K562 (cell line): ENCODE results near the gene HMCN1. TPM values are rescaled to one million over a fixed set of nuclear protein-coding genes. Genes with fewer than 3 reads are reported as not detected.

Experiments used
- ATAC-seq: fragments of 200-7000 bp; cut with Tn5 transposase; 3 replicates; pipeline ENCODE4 v1.9.1; 2020; ENCODE audit warnings: moderate library complexity
- BruUV-seq: library from RNA; stranded (reverse); fragments of 400-500 nt; replicated peaks from 2 replicates; lab custom pipeline; 2021; lab: Mats Ljungman, UMichigan
- CTCF ChIA-PET: fragments of 300-600 bp; formaldehyde crosslinking; extraction: SDS; loops from one replicate; lab custom pipeline; 2021; ENCODE audit warnings: low intra/inter-chr PET ratio; lab: Yijun Ruan, JAX
- POLR2A ChIA-PET: fragments of 300-600, 350-650 bp; sonication (Branson Sonifier 250); formaldehyde crosslinking; extraction: SDS; loops from one replicate; lab custom pipeline; 2021; ENCODE audit warnings: antibody characterized with exemption, inconsistent platforms; lab: Yijun Ruan, JAX
- DNase-seq, 4 experiments: peaks; one replicate each; pipeline versions ENCODE4 v3.0.0 to v3.0.0-alpha.2; 2011 to 2018; ENCODE audit warnings: low spot score in 3 of 4, mixed read lengths in 3 of 4; ENCODE audit errors: extremely low read depth in 1 of 4
- FAIRE-seq: peaks from 2 replicates; lab custom pipeline; 2011; peaks lifted over from hg19 to GRCh38; lab: Jason Lieb, UNC
- H2AFZ ChIP-seq: 2 replicates; pipeline ENCODE4 v1.6.0; 2011; ENCODE audit warnings: low read depth, low read length, control low read depth, inconsistent platforms
- H3K27ac ChIP-seq: fragments of 200-600 bp; 3 replicates; pipeline ENCODE4 v1.8.0; 2011; ENCODE audit warnings: low read depth, mild to moderate bottlenecking, control low read depth, inconsistent platforms, low read length, moderate library complexity, mixed read lengths; ENCODE audit errors: extremely low read depth
- H3K27me3 ChIP-seq, 2 experiments: fragments of 300-600 bp in 1 of 2; 2 replicates in 1 of 2; 3 replicates in 1 of 2; pipeline versions ENCODE4 v1.6.0 to v1.8.0; 2011; ENCODE audit warnings: inconsistent platforms in 2 of 2, low read length in 2 of 2, mild to moderate bottlenecking in 1 of 2, mixed read lengths in 1 of 2, moderate library complexity in 1 of 2; ENCODE audit not compliant: control insufficient read depth in 2 of 2, insufficient read depth in 2 of 2
- H3K36me3 ChIP-seq: fragments of 300-600 bp; 3 replicates; pipeline ENCODE4 v1.8.0; 2011; ENCODE audit warnings: mild to moderate bottlenecking, low read length, inconsistent platforms; ENCODE audit not compliant: control insufficient read depth, insufficient read depth
- H3K4me1 ChIP-seq, 2 experiments: fragments of 200-600 bp in 1 of 2; replicated peaks in 1 of 2; 2 replicates in 1 of 2; 3 replicates in 1 of 2; pipeline versions ENCODE4 v1.5.1 to v1.8.0; 2011; ENCODE audit warnings: inconsistent platforms in 2 of 2, low read length in 2 of 2, mild to moderate bottlenecking in 1 of 2, mixed read lengths in 1 of 2, moderate library complexity in 1 of 2; ENCODE audit not compliant: control insufficient read depth in 2 of 2, insufficient read depth in 2 of 2
- H3K4me2 ChIP-seq: 2 replicates; pipeline ENCODE4 v1.6.1; 2011; ENCODE audit warnings: low read length, control low read depth, inconsistent platforms, mixed read lengths; ENCODE audit not compliant: insufficient read depth
- H3K4me3 ChIP-seq: fragments of 200-600 bp; sonication (generic), shearing (Covaris generic); 2 replicates; pipeline ENCODE4 v1.5.1; 2016; ENCODE audit warnings: control low read depth, inconsistent platforms
- H3K79me2 ChIP-seq: fragments of 200-600 bp; 3 replicates; pipeline ENCODE4 v1.8.0; 2011; ENCODE audit warnings: low read length, inconsistent platforms; ENCODE audit not compliant: control insufficient read depth, insufficient read depth
- H3K9ac ChIP-seq, 2 experiments: 2 replicates each; pipeline versions ENCODE4 v1.6.0 to v1.6.1; 2011; ENCODE audit warnings: low read depth in 2 of 2, low read length in 2 of 2, control low read depth in 1 of 2, inconsistent platforms in 1 of 2, mild to moderate bottlenecking in 1 of 2, mixed read lengths in 1 of 2; ENCODE audit not compliant: insufficient read depth in 1 of 2
- H3K9me1 ChIP-seq: one replicate; pipeline ENCODE4 v1.6.0; 2011; ENCODE audit warnings: inconsistent platforms, mild to moderate bottlenecking, low read length, moderate library complexity; ENCODE audit not compliant: control insufficient read depth, insufficient read depth
- H3K9me3 ChIP-seq: replicated peaks from 2 replicates; pipeline ENCODE4 v1.5.1; 2011; ENCODE audit warnings: low read depth, low read length, inconsistent platforms; ENCODE audit not compliant: control insufficient read depth, insufficient read depth
- H4K20me1 ChIP-seq: replicated peaks from 2 replicates; pipeline ENCODE4 v1.6.1; 2011; ENCODE audit warnings: low read length, inconsistent platforms, mixed read lengths; ENCODE audit not compliant: control insufficient read depth, insufficient read depth
- ARHGAP35 ChIP-seq: fragments of 450-650 bp; IDR thresholded peaks from 2 replicates; pipeline ENCODE4 v1.6.1; 2018; ENCODE audit not compliant: partially characterized antibody
- CBX5 ChIP-seq: IDR thresholded peaks from 2 replicates; pipeline ENCODE4 v1.6.1; 2014; ENCODE audit warnings: low read depth, borderline replicate concordance
- CBX8 ChIP-seq: fragments of 200-600 bp; sonication (generic); IDR thresholded peaks from 2 replicates; pipeline ENCODE4 v1.6.1; 2012; ENCODE audit warnings: borderline replicate concordance, mixed run types, low read depth, mild to moderate bottlenecking, moderate library complexity, mixed read lengths, low read length, control low read depth, inconsistent platforms; ENCODE audit not compliant: poor library complexity, severe bottlenecking; ENCODE audit errors: extremely low read depth
- HMG20A ChIP-seq: fragments of 450-650 bp; formaldehyde crosslinking; conservative IDR thresholded peaks from 2 replicates; pipeline ENCODE4 v1.4.0; 2020; ENCODE audit warnings: mild to moderate bottlenecking, mixed read lengths
- HNRNPL ChIP-seq: fragments of 200-400 bp; formaldehyde crosslinking; IDR thresholded peaks from 2 replicates; pipeline ENCODE4 v1.6.1; 2017; ENCODE audit warnings: low read depth, mild to moderate bottlenecking, low read length
- HOXB6 ChIP-seq: fragments of 250-450 bp; sonication (Bioruptor Pico); IDR thresholded peaks from 2 replicates; pipeline ENCODE4 v1.5.1; 2022; ENCODE audit warnings: mild to moderate bottlenecking, borderline replicate concordance
- KLF1 ChIP-seq: fragments of 450-650 bp; IDR thresholded peaks from 2 replicates; pipeline ENCODE4 v1.6.1; 2016; ENCODE audit warnings: missing genetic modification characterization, missing compliant biosample characterization
- NCOA2 ChIP-seq, 2 experiments: fragments of 450-650 bp; IDR thresholded peaks; 2 replicates each; pipeline ENCODE4 v1.6.1; 2018; ENCODE audit warnings: mild to moderate bottlenecking in 2 of 2, moderate library complexity in 1 of 2; ENCODE audit not compliant: partially characterized antibody in 2 of 2
- NEUROD1 ChIP-seq: fragments of 150-350 bp; IDR thresholded peaks from 2 replicates; pipeline ENCODE4 v1.6.1; 2014; ENCODE audit warnings: borderline replicate concordance, low read length, low read depth; ENCODE audit not compliant: partially characterized antibody
- SMC3 ChIP-seq: conservative IDR thresholded peaks from 2 replicates; pipeline ENCODE4 v1.6.1; 2011; ENCODE audit warnings: low read depth, low read length, improper control_type of control experiment; ENCODE audit not compliant: insufficient read depth
- SRSF1 ChIP-seq: fragments of 200-400 bp; formaldehyde crosslinking; IDR thresholded peaks from 2 replicates; pipeline ENCODE4 v1.6.1; 2017; ENCODE audit warnings: mild to moderate bottlenecking, low read depth, low read length, moderate library complexity
- WGBS: fragments of 100-300 bp; shearing (Covaris generic); methylation state at CpG from one replicate; pipeline ENCODE4 v1.1.6; 2016; ENCODE audit warnings: low coverage, mixed read lengths; ENCODE audit not compliant: insufficient coverage; ENCODE audit errors: missing lambda C conversion rate; 5-methylcytosine and 5-hydroxymethylcytosine counted together
- in situ Hi-C: fragments of 300-500 bp; cut with MboI; formaldehyde crosslinking; loops from 4 replicates; pipeline ENCODE4 v1.15.0; 2018; ENCODE audit warnings: inconsistent platforms, mixed read lengths
- intact Hi-C: fragments of 100-400 bp; cut with micrococcal nuclease; formaldehyde crosslinking; loops from 2 replicates; pipeline ENCODE4 v1.14.2; 2022
- polyA plus RNA-seq, 8 experiments: library from polyadenylated mRNA; depleted of rRNA in 4 of 8; stranded (reverse) in 5 of 8; unstranded in 3 of 8; fragments of >200 nt; fragmentation: Nextera tagmentation in 2 of 8; fragmentation: Illumina TruSeq in 1 of 8; extraction: Ambion mirVana in 2 of 8; extraction: Trizol in 1 of 8; gene quantifications; 2 replicates each; pipeline versions ENCODE4 v1.2.1 to v1.2.3, GENCODE V29; 2011 to 2014; ENCODE audit warnings: inconsistent platforms in 1 of 8, missing spikeins in 1 of 8
- total RNA-seq, 7 experiments: library from RNA; depleted of rRNA in 6 of 7; stranded (reverse); fragments of >200 nt in 6 of 7; fragmentation: Illumina TruSeq in 2 of 7; extraction: Trizol in 2 of 7; gene quantifications; 2 replicates each; pipeline versions ENCODE4 v1.2.1 to v1.2.3, GENCODE V29; 2011 to 2021; ENCODE audit warnings: low replicate concordance in 1 of 7
- TF ChIP-seq, protein P1 (sequence below): fragments of 200-800 bp; sonication (Bioruptor generic); IDR thresholded peaks from 2 replicates; pipeline ENCODE4 v1.6.1; 2016; ENCODE audit warnings: missing genetic modification characterization, missing compliant biosample characterization

HMCN1 gene
- total and polyA plus RNA-seq, 9 of the 15 experiments (the other 6 are each of a cell fraction or from before 2014, with no cell fraction given), result 0.07 to 0.36 (median 0.21) TPM

DNA sequence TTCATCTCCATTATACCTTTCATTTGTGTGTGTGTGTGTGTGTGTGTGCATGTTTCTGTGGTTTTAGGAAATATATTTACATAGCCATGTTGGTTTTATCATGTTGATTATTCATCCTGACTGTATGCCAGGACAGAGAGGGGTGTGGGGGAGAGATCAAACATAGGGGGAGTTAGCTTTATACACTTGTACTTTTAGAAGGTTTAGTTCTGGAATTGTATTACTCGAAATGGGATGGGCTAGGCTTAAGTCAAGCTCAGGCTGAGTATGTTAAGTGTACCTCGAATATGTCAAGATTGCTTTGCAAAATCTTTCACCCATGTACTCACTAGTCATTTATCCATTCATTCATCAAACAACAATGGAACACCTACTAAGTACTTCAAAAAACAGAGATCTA lies 123.3 kb downstream of the HMCN1 start:
- intact Hi-C loops, result no loop called here
- no peak overlapping the region for H3K9ac ChIP-seq
- no peaks in the 10 kb centered on the region for H3K9me3 ChIP-seq
- no peak for TF ChIP-seq SRSF1
- no peak for TF ChIP-seq NCOA2 (IDR thresholded peaks at IDR 0.05; ENCODE audit: partially characterized antibody in 2 of 2)
- TF ChIP-seq CBX5, result no peak
- no peak for TF ChIP-seq NEUROD1
- TF ChIP-seq HMG20A, result no peak
- no peak for TF ChIP-seq SMC3
- TF ChIP-seq, protein P1, sequence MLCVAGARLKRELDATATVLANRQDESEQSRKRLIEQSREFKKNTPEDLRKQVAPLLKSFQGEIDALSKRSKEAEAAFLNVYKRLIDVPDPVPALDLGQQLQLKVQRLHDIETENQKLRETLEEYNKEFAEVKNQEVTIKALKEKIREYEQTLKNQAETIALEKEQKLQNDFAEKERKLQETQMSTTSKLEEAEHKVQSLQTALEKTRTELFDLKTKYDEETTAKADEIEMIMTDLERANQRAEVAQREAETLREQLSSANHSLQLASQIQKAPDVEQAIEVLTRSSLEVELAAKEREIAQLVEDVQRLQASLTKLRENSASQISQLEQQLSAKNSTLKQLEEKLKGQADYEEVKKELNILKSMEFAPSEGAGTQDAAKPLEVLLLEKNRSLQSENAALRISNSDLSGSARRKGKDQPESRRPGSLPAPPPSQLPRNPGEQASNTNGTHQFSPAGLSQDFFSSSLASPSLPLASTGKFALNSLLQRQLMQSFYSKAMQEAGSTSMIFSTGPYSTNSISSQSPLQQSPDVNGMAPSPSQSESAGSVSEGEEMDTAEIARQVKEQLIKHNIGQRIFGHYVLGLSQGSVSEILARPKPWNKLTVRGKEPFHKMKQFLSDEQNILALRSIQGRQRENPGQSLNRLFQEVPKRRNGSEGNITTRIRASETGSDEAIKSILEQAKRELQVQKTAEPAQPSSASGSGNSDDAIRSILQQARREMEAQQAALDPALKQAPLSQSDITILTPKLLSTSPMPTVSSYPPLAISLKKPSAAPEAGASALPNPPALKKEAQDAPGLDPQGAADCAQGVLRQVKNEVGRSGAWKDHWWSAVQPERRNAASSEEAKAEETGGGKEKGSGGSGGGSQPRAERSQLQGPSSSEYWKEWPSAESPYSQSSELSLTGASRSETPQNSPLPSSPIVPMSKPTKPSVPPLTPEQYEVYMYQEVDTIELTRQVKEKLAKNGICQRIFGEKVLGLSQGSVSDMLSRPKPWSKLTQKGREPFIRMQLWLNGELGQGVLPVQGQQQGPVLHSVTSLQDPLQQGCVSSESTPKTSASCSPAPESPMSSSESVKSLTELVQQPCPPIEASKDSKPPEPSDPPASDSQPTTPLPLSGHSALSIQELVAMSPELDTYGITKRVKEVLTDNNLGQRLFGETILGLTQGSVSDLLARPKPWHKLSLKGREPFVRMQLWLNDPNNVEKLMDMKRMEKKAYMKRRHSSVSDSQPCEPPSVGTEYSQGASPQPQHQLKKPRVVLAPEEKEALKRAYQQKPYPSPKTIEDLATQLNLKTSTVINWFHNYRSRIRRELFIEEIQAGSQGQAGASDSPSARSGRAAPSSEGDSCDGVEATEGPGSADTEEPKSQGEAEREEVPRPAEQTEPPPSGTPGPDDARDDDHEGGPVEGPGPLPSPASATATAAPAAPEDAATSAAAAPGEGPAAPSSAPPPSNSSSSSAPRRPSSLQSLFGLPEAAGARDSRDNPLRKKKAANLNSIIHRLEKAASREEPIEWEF (CRISPR knock-in tag), result no peak
- no peak for TF ChIP-seq KLF1 (tag)
- no peak for TF ChIP-seq HNRNPL
- no peak for TF ChIP-seq CBX8
- no peak for TF ChIP-seq ARHGAP35
- no peak for TF ChIP-seq HOXB6
- TF ChIP-seq, all 486 proteins: peak for 0
- Histone ChIP-seq H3K27me3 (no peaks in the 10 kb centered on the region), H3K9me1 (no peaks in the 10 kb centered on the region), H4K20me1 (no peaks in the 10 kb centered on the region), H3K36me3 (no peaks in the 10 kb centered on the region), H3K79me2 (no peaks in the 10 kb centered on the region), H3K4me1 (peaks cover 0 to 1% of the 10 kb centered on the region in 2 experiments; a peak in 1 of 5 replicates), H3K27ac (no peak overlapping the region), H3K4me3 (no peak overlapping the region), H3K4me2 (no peak overlapping the region), H2AFZ (no peak overlapping the region)
- no peak for DNase-seq
- 0% methylated on average over 2 of the region's 2 CpGs for WGBS
- no peak for ATAC-seq
- in situ Hi-C loops, result no loop called here
- ChIA-PET POLR2A (no interaction called here), CTCF (no interaction called here)
- no peak for FAIRE-seq
- no TSS peak for BruUV-seq
